ENCODE results near the gene RFPL3. TPM values are rescaled to one million over a fixed set of nuclear protein-coding genes. Genes with fewer than 3 reads are reported as not detected.
"Not testable (repeated sequence)": the region's sequence is repeated elsewhere in the genome, so short reads cannot be mapped to it uniquely, and the experiment has no call there.

RFPL3 gene
- total RNA-seq, 1 donor from 2014 or later: not detected

DNA sequence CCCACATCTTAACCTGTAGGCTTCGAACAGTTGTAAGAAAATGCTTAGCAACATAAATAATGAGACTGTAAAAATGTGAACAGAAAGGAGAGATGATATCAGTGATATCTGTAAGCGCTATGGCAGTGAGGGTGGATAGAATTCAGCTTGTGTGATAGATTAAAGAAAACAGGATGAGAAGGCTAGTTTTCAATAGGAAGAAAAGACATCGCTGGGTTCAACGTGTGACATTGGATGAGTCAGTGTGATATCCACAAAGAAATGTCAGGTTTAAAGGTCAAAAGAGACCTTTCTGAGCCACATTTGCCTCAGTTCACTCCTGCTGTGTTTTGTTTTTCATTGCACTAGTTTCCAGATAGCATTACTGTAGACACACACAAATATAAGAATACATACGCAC lies 13.7 kb upstream of the RFPL3 start:
- intact Hi-C loops (cut with DNase I): no loop called here
- no peak for DNase-seq (ENCODE audit: low spot score)

DNA sequence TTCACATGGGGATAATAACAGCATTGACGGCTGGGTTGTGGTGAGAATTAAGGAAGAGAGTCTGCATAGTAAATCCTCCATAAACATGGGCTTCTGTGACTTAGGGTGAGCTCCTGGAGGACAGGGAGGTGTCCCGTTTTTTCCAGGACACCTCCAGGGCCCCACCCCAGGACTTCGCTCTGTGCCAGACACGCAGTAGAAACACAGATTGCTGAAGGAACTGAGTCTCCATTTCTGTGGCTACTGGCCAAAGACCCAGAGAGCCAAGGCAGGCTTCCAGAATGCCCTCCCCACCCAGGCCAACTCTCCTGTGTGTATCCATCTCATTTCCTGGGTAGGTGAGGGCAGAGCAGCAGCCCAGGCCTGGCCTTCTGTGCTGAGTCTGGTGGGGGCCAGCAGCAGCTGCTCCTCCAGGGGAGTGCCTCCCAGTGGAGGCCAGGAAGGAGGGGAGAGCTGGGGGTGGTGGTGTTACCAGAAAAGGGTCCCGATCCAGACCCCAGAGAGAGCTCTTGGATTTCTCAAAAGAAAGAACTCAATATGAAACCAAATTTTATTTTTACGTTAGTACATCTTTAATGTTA lies 9.5 kb upstream of the RFPL3 start:
- DNase-seq (ENCODE audit: low spot score): no peak
- intact Hi-C loops (cut with DNase I): no loop called here

DNA sequence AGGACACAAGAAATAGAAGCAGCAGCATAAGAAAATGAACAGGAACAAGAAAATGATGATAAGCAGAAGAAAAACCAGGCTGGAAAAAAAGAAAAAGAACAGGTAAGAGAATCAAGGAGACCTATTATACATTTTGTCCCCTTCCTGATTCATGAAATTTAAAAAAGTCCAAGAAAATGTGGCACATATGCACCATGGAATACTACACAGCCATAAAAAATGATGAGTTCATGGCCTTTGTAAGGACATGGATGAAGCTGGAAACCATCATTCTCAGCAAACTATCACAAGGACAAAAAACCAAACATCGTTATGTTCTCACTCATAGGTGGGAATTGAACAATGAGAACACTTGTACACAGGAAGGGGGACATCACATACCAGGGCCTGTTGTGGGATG lies 5.8 kb upstream of the RFPL3 start:
- DNase-seq (ENCODE audit: low spot score); intact Hi-C loops (cut with DNase I): not testable (repeated sequence)

DNA sequence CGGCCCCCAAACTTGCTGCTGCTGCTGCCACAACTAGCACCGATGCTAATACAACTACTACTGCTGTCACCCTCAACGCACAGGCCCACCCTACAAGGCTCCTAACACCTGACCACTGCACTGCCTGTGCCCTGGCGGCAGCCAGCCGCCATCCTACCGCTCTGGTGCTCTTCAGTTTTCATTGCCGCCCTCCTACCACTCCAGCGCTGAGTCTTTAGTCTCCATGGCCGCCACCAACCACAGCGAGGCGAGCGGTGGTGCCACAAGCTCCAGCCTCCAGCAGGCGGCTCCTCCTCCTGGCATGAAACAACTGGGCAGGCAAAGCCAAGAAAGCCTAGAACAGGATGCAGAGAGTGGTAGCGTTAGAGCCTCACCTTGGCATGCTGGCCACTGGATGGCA lies 5.0 kb upstream of the RFPL3 start:
- no peak for DNase-seq (ENCODE audit: low spot score)
- intact Hi-C loops (cut with DNase I): no loop called here

DNA sequence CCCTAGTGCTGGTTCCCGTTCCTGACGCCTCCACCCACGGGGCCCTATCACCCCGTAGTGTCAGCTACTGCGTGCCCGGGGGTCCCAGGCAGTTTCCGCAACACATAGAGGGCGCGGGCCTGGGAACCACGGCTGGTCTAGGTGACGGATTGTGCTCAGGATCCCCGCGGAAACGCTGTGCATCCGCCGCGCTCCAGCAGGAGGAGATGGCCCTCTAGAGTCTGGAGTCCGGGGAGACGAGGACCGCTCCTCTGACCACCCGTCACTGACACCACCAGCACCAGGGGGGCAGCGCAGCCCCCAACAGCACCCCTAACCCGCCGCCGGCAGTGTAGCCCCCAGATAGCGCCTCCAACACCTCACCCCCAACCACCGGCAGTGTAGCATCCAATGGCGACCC lies 4.4 kb upstream of the RFPL3 start:
- DNase-seq (ENCODE audit: low spot score): no peak
- intact Hi-C loops (cut with DNase I): no loop called here

DNA sequence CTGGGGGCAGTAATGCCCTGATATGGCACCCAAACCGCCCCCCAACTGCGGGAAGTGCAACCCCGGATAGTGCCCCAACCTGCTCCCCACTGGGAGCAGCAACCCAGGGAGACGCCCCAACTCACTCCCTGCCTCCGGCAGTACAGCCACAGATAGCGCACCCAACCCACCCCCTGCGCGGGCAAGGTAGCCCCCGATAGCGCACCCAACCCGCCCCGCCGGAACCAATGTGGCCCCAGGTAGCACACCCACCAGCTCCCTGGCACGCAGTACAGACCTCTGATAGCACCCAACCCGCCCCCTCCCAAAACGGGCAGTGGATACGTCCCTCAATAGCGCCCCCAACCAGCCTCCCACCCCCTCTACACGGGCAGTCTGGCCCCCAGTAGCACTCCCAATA lies 3.8 kb upstream of the RFPL3 start:
- intact Hi-C loops (cut with DNase I): no loop called here
- DNase-seq (ENCODE audit: low spot score): no peak

DNA sequence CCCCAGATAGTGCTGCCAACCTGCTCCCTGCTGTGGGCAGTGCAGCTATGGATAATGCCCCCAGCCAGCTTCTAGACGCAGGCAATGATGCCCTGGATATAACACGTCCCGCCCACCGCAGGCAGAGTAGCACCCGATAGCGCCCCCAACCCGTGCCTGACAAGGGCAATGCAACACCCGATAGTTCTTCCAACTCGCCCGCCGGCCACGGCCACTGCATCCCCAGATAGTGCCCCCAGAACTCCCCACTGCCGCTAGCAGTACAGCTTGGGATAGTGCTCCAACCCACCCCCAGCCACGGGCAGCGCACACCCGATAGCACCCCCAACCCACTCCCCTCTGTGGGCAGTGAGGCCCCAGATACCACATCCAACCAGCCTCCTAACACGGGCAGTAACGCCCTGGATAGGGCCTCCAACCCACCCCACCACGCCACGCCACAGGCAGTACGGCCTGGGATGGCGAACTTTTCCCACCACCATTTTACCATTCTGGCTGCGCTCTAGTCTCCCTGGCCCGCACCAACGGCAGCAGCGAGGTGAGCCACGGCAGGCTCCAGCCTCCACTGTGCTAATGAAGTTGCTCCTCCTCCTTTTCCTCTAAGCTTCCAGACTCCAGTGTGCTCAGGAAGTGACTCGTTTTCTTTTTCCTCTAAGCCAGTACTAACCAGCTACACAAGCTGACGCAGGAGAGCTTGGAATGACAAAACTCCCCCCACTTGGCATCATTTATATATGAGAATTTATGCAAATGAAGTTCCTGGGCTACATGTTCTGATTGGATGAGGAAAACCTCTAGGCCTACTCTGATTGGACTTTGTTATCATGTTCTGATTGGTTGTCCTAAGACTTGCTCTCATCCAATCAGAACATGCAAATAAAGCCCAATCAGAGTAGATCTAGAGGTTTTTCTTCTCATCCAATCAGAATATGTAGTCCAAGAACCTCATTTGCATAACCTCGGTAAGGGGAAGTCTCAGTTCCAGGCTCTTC lies 3.0 kb upstream of the RFPL3 start:
- intact Hi-C loops (cut with DNase I): no loop called here
- DNase-seq (ENCODE audit: low spot score): no peak

DNA sequence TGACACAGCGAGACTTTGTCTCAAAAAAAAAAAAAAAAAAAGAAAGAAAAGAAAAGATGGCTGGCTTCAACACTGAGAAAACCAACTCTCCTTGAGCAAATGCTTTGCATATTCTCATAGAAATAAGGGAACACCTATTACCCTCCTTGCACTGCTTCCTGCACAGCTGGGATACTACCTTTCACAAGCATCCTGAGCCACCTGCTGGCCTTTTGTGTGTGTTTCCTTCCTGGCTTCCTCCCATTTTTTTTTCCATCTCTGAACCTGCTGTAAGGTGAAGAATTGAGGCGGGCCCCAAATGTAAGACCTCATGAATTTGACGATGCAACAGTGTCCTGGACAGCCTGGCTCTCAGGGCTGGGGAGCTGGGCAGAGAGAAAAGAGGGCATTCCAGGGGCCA lies 1.9 kb upstream of the RFPL3 start:
- DNase-seq (ENCODE audit: low spot score): no peak
- intact Hi-C loops (cut with DNase I): no loop called here

DNA sequence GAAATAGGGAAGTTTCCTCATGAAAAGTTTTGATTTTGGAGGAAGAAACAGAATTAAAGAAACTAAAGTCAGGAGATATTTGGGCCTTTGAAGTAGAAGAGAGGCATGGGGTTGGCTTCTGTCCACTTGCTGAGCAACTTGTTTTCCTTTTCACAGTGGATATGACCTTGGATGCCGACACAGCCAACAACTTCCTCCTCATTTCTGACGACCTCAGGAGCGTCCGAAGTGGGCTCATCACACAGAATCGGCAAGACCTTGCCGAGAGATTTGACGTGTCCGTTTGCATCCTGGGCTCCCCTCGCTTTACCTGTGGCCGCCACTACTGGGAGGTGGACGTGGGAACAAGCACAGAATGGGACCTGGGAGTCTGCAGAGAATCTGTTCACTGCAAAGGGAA lies 2.4 kb downstream of the RFPL3 start:
- DNase-seq (ENCODE audit: low spot score); intact Hi-C loops (cut with DNase I): not testable (repeated sequence)

DNA sequence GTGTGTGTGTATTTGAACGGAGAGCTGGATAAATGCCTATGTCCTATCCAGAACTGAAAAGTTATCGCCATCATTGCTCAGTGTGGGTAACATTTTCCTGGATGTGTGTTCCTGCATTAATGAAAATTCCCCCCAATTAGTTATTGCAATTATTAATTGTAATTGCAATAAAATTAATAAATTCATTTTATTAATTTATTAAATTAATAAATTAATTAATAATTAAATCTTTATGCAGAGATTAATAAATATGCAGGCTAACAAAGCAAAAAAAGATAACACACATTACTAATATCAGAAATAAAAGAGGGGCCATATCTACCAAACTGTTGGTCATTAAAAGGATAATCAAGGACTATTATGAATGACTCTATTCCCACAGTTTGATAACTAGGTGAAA lies 3.6 kb downstream of the RFPL3 start:
- no peak for DNase-seq (ENCODE audit: low spot score)
- intact Hi-C loops (cut with DNase I): no loop called here

DNA sequence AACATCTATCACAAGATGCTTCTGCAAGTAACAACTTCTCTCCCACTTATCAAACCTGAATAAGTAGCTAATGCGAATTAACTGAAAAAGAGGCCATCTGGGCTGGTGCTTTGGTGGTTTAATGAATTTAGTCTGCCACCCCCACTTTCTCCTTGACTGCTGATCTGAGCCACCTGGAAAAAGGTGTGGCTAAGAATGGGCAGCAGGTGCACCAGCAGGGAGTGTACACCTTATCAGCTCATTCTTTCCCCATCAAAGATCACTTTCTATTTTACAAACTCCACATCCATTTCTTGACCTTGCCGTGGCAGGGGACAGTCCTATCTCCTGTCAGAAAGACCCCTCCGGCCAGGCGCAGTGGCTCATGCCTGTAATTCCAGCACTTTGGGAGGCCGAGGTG lies 6.5 kb downstream of the RFPL3 start:
- no peak for DNase-seq (ENCODE audit: low spot score)
- intact Hi-C loops (cut with DNase I): no loop called here

DNA sequence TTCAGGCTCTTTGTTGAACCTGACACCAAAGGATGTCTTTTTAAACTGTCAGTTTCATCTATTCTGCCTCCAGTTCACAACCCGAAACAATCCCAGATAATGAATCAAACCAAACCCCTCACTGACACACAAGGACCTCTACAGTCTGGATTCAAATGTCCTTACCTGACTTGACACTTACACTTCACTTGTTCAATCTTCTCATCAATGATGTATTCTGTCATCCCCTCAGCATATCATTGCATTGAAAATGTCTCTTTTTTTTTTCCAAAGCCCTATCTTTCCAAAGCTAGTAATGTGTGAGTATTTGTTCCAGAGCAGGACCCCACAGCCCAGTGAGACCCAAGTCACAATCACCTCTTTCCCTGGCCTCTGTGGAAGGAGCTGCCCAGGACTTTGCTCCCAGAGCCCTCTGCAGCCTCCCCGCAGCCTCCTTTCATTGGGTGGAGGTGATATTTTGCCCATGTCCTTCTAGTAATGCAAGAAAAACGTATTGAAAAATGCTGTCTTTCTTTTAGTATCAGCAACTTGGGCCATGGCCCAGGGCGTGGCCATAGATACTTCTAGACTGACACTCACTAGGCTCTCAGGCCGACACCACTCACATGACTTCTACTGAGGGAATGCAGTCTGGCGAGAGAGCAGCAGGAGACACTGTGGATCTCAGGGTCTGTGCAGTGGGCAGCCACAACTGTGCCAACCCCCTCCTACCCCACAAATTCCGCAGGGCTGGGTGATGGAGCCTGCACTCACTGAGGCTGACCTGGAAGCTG lies 18.2 kb downstream of the RFPL3 start:
- intact Hi-C loops (cut with DNase I): no loop called here
- no peak for DNase-seq (ENCODE audit: low spot score)

DNA sequence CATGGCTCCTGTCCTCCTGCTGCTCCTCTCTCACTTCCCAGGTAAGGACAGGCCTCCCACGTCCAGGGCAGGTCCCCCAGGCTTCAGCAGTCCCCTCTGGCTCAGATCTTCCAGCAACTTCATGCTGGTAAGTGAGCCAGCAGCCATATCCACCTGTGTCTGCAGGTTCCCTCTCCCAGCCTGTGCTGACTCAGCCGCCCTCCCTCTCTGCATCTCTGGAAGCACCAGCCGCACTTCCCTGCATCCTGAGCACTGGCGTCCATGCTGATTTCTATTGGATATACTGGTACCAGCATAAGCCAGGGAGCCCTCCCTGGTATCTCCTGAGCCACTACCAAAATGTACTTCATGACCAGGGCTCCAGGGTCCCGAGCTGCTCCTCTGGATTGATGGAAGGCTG lies 19.0 kb downstream of the RFPL3 start:
- intact Hi-C loops (cut with DNase I): no loop called here
- DNase-seq (ENCODE audit: low spot score): no peak

DNA sequence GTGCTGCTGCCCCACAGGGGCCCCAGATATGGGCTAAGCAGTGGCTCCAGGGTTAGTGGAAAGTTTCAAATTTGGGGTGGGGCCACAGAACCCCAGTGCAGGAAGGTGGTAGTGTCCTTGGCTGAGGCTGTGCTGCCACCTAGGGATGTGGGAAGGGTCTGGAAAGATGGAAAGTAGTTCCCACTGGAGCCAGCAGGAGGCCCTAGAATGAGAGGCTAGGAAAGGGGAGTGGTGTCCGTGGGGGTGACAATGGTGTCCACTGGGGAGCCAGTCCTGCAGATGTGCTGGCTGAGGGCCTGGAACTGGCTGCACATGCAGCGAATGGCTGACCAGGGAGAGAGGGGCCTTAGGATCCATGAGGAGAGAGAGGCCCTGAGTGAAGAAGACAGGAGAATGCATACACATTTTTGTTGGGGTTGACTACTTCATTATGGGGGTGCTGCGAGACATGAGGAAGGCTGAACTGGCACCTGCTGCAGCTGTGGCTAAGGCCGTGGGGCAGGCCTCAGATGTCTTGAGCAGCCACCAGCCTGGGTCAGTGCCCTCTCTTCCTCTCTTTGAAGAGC lies 21.1 kb downstream of the RFPL3 start:
- no peak for DNase-seq (ENCODE audit: low spot score)
- intact Hi-C loops (cut with DNase I): no loop called here

DNA sequence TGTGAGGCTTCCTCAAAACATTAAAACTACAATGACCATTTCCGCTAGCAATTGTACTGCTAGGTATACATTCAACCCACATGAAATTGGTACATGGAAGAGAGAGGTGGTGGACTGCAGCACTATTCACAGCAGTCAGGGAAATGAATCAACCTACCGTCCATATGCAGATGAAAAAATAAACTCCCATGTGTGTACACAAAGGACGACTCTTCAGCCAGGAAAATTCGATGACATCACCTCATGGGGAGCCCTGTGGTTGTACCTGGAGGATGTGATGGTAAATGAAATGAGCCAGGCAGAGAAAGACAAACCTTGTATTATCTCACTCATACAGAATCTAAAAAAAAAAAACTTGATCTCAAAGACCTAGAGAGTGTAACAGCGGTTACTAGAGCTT lies 23.3 kb downstream of the RFPL3 start:
- no peak for DNase-seq (ENCODE audit: low spot score)
- intact Hi-C loops (cut with DNase I): no loop called here

DNA sequence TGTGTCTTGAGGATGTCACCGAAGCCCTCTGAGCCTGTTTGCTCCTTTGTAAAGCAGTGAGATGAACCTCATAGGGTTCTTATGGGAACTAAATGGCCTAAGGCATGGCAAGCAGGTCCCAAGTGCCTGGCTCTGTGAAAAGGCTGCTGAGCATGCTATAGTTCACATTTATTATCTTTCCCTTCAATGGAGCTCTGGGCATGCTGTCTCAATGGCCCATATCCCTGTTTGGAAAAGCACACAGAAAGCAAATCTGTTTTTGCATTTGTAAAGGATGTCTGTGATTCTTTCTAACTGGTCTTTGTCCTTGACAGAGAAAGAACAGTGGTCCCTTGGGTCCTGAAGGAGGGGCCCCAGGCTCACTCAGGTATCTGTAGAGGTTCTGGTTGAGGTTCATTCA lies 28.0 kb downstream of the RFPL3 start:
- no peak for DNase-seq (ENCODE audit: low spot score)
- intact Hi-C loops (cut with DNase I): no loop called here

DNA sequence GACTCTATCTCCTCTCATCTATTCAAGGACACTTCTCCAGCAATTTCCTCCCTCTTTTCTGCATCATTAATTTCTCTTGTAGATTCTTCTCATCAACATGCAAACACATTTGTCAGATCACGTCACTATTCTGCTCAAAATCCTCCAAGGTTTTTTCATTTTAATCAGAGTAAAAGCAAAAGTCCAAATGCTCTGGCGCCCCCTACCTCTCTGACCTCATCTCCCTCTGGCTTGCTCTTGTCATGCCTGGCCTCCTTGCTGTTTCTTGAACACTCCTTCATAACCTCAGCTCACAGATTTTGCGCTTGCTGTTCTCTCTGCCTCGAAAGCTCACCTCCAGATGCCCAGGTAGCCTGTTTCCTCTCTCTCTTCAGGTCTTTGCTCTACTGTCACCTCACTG lies 32.0 kb downstream of the RFPL3 start:
- intact Hi-C loops (cut with DNase I): no loop called here
- DNase-seq (ENCODE audit: low spot score): no peak

DNA sequence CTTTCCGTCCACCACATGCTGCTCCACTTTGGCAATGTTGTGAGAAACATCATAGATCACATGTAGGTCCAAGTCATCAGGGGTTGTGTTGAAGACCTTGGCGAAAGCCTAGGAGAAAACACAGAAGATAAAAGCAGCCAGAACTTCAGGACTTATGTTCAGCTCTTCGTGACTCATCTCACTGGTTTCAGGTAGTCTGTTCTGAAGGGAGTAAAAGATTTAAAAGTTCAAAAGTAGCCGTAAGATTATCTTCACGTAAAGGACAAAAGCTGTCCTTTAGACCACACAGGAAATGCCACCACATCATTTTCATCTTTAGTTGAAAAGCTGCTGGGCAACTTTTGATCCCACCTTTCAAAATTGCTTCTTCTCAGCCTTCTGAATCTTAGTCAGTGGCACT lies 37.4 kb downstream of the RFPL3 start:
- intact Hi-C loops (cut with DNase I): no loop called here
- no peak for DNase-seq (ENCODE audit: low spot score)

DNA sequence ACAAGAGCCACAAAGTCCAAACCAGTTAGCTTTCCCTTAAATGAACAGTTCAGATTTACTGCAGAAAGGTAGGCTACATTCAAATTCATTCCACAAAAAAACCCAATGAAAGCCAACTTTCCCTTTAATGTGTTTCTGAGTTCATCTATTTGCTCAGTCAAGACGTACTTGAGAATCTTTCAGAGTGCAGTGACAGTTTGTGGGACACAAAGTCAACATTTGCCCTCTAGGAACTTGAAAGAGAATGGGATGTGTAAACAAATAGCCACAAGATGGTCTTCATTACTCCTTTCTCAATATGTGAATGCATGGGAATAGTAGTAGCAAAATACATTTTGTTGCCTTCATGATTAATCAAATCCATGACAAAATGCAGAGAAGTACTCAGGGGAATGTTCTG lies 38.6 kb downstream of the RFPL3 start:
- DNase-seq (ENCODE audit: low spot score): no peak
- intact Hi-C loops (cut with DNase I): no loop called here

DNA sequence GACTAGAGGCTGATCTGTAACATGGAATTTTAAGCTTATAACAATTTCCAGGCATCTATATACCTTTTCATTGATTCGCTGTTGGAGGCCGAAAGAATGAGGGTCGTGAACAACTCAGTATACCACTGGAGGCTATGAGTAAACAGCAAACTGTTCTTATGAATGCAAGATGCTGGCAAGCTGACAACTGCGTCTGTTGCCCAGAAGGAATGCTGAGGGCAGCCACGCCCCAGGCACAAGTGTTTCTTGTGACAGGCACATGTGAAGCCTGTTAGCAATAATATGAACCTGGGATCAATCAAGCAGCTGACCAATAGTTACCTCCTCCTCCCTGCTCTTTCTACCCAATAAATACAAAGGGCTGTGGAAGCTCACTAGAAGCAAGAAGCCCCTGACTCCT lies 39.1 kb downstream of the RFPL3 start:
- DNase-seq (ENCODE audit: low spot score): no peak
- intact Hi-C loops (cut with DNase I): no loop called here

Measured in cardiac septum (tissue), 1 donor.